Hepatocyte (in vitro differentiated cells): ENCODE results near the gene DLGAP5. TPM values are rescaled to one million over a fixed set of nuclear protein-coding genes. Genes with fewer than 3 reads are reported as not detected.

Experiments used
- DNase-seq: peaks from one replicate; pipeline ENCODE4 v3.0.0-alpha.2; 2016; ENCODE audit warnings: low spot score
- H2AFZ ChIP-seq: fragments of 200-600 bp; sonication (generic); 2 replicates; pipeline ENCODE4 v1.6.0; 2016; ENCODE audit warnings: antibody characterized with exemption, mild to moderate bottlenecking
- H3K27ac ChIP-seq: fragments of 200-600 bp; sonication (generic); 2 replicates; pipeline ENCODE4 v1.5.1; 2016; ENCODE audit warnings: mild to moderate bottlenecking
- H3K27me3 ChIP-seq: fragments of 200-600 bp; sonication (generic); 2 replicates; pipeline ENCODE4 v1.6.1; 2016
- H3K36me3 ChIP-seq: fragments of 200-600 bp; sonication (generic); replicated peaks from 2 replicates; pipeline ENCODE4 v1.5.1; 2016; ENCODE audit warnings: low read depth; ENCODE audit not compliant: insufficient read depth
- H3K4me1 ChIP-seq: fragments of 200-600 bp; sonication (generic); 2 replicates; pipeline ENCODE4 v1.5.1; 2016; ENCODE audit warnings: mild to moderate bottlenecking, moderate library complexity; ENCODE audit not compliant: insufficient read depth
- H3K4me2 ChIP-seq: fragments of 200-600 bp; sonication (generic); 2 replicates; pipeline ENCODE4 v1.6.0; 2016
- H3K4me3 ChIP-seq: fragments of 200-600 bp; sonication (generic); 2 replicates; pipeline ENCODE4 v1.5.1; 2016; ENCODE audit warnings: mild to moderate bottlenecking
- H3K79me2 ChIP-seq: fragments of 200-600 bp; sonication (generic); 2 replicates; pipeline ENCODE4 v1.6.0; 2017; ENCODE audit warnings: mild to moderate bottlenecking
- H3K9me2 ChIP-seq: fragments of 200-600 bp; sonication (generic); replicated peaks from 2 replicates; pipeline ENCODE4 v1.6.0; 2017; ENCODE audit warnings: mild to moderate bottlenecking; ENCODE audit not compliant: insufficient read depth
- H3K9me3 ChIP-seq: fragments of 200-600 bp; sonication (generic); 2 replicates; pipeline ENCODE4 v1.5.1; 2016; ENCODE audit warnings: low read depth, mild to moderate bottlenecking
- H4K20me1 ChIP-seq: fragments of 200-600 bp; sonication (generic); 2 replicates; pipeline ENCODE4 v1.6.0; 2016; ENCODE audit warnings: mild to moderate bottlenecking; ENCODE audit not compliant: insufficient read depth, poor library complexity, severe bottlenecking
- EZH2 ChIP-seq: fragments of 200-600 bp; sonication (generic); IDR thresholded peaks from 2 replicates; pipeline ENCODE4 v1.6.1; 2016; ENCODE audit warnings: antibody characterized with exemption, mild to moderate bottlenecking, borderline replicate concordance
- EZH2phosphoT487 ChIP-seq: fragments of 200-600 bp; sonication (generic); IDR thresholded peaks from one replicate; pipeline ENCODE4 v1.6.1; 2018; ENCODE audit warnings: antibody characterized with exemption, mild to moderate bottlenecking, low read depth, moderate library complexity; ENCODE audit not compliant: unreplicated experiment, severe bottlenecking
- WGBS: methylation state at CpG from one replicate; pipeline ENCODE4 v1.1.6; 2016; ENCODE audit warnings: low lambda C conversion rate; ENCODE audit errors: missing lambda C conversion rate; 5-methylcytosine and 5-hydroxymethylcytosine counted together
- polyA plus RNA-seq: library from polyadenylated mRNA; unstranded; fragments of >200 nt; fragmentation: Nextera tagmentation; extraction: Ambion mirVana; gene quantifications from 2 replicates; pipeline ENCODE4 v1.2.1, GENCODE V29; 2016
- total RNA-seq: library from RNA; depleted of rRNA; stranded (reverse); fragments of >200 nt; gene quantifications from 2 replicates; pipeline ENCODE4 v1.2.3, GENCODE V29; 2014
- TF ChIP-seq, protein P1 (sequence below): fragments of 200-600 bp; sonication (generic); IDR thresholded peaks from 2 replicates; pipeline ENCODE4 v1.5.1; 2016; ENCODE audit warnings: antibody characterized with exemption, mild to moderate bottlenecking; ENCODE audit not compliant: poor library complexity

The DLGAP5 gene
- total and polyA plus RNA-seq, 2 experiments from 2014 or later: 7.7 to 10.8 TPM

DNA sequence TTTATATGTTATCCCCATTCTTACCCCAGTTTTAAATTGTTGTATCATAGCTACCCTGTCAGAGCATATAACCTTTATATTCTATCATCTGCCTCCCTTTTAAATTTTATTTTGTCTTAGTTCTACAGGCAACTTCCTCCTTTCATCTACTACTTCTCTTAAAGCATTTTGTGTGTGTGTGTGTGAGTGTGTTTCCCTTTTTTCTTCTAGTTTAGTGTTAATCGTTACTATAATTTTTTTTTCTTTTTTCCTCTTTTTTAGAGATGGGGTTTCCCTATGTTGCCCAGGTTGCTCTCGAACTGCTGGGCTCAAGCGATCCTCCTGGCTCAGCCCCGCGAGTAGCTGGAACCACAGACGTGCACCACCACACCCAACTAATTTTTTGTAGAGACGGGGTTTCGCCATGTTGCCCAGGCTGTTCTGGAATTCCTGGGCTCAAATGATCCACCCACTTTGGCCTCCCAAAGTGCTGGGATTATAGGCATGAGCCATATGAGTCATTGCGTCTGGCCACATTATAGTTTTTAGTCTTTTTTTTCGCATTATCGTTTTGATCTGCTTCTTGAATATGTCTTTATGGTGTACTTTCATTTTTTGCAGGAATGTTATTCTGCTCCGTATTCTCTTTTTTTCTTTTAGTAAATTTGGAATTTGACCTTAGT is 46.8 kb upstream of the DLGAP5 start:
- WGBS: 88% methylated on average over 12 of the region's 12 CpGs
- Histone ChIP-seq H3K79me2 (no peaks in the 10 kb centered on the region), H3K27ac (no peak overlapping the region), H3K4me3 (no peak overlapping the region), H3K27me3 (peaks cover 27% of the 10 kb centered on the region), H3K36me3 (no peaks in the 10 kb centered on the region), H2AFZ (no peak overlapping the region), H4K20me1 (no peaks in the 10 kb centered on the region), H3K9me3 (no peaks in the 10 kb centered on the region), H3K4me1 (no peaks in the 10 kb centered on the region), H3K9me2 (no peaks in the 10 kb centered on the region), H3K4me2 (no peak overlapping the region)
- no peak for DNase-seq
- TF ChIP-seq EZH2 (no peak), EZH2phosphoT487 (no peak)
- TF ChIP-seq, protein P1, sequence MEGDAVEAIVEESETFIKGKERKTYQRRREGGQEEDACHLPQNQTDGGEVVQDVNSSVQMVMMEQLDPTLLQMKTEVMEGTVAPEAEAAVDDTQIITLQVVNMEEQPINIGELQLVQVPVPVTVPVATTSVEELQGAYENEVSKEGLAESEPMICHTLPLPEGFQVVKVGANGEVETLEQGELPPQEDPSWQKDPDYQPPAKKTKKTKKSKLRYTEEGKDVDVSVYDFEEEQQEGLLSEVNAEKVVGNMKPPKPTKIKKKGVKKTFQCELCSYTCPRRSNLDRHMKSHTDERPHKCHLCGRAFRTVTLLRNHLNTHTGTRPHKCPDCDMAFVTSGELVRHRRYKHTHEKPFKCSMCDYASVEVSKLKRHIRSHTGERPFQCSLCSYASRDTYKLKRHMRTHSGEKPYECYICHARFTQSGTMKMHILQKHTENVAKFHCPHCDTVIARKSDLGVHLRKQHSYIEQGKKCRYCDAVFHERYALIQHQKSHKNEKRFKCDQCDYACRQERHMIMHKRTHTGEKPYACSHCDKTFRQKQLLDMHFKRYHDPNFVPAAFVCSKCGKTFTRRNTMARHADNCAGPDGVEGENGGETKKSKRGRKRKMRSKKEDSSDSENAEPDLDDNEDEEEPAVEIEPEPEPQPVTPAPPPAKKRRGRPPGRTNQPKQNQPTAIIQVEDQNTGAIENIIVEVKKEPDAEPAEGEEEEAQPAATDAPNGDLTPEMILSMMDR: no peak

DNA sequence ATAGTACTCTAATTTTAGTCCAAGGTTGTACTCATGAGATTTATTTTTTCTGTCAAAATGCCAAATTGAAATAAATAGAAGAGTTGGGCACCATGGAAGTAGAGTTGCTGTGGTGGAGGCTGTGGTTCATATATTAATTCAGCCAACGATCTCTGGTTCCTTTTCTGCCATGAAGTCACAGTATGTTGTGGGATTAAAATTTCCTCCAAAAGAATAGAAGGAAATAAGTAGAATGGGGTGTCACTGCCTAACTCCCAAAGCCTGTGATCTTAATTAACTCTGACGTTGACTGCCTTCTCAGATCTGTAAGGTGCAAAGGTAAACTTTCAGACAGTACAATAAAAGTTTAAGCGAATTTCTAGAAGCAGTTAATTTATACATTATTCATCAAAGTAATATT is 42.2 kb upstream of the DLGAP5 start:
- Histone ChIP-seq H3K4me1 (no peaks in the 10 kb centered on the region), H2AFZ (no peak overlapping the region), H3K4me2 (no peak overlapping the region), H3K9me3 (no peaks in the 10 kb centered on the region), H4K20me1 (no peaks in the 10 kb centered on the region), H3K9me2 (no peaks in the 10 kb centered on the region), H3K79me2 (no peaks in the 10 kb centered on the region), H3K36me3 (no peaks in the 10 kb centered on the region), H3K4me3 (no peak overlapping the region), H3K27me3 (peaks cover 17% of the 10 kb centered on the region), H3K27ac (no peak overlapping the region)
- TF ChIP-seq EZH2phosphoT487 (no peak), EZH2 (no peak)
- TF ChIP-seq, protein P1: no peak
- 78% methylated on average over 3 of the region's 3 CpGs for WGBS
- DNase-seq: no peak

DNA sequence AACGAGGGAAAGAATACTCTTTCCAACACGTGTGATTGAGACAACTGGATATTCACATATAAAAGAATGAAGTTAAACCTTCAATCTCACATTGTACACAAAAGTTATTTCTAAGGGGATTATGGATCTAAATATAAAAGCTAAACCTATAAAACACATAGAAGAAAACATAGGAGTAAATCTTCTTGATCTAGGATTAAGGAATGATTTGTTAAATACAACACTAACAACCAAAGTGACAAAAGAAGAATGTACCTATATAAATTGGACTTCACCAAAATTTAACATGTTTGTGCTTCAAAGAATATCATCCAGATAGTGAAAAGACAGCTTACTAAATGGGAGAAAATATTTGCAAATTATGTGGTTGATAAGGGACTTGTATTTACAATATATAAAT is 36.9 kb upstream of the DLGAP5 start:
- peaks cover 5% of the 10 kb centered on the region for H3K27me3 ChIP-seq
- no peak overlapping the region for H3K4me2 ChIP-seq
- no peaks in the 10 kb centered on the region for H3K9me2 ChIP-seq
- no peaks in the 10 kb centered on the region for H3K36me3 ChIP-seq
- DNase-seq: no peak
- H4K20me1 ChIP-seq: no peaks in the 10 kb centered on the region
- no peaks in the 10 kb centered on the region for H3K9me3 ChIP-seq
- H2AFZ ChIP-seq: no peak overlapping the region
- WGBS: 92% methylated on average over 2 of the region's 2 CpGs
- H3K4me3 ChIP-seq: no peak overlapping the region
- no peaks in the 10 kb centered on the region for H3K4me1 ChIP-seq
- TF ChIP-seq, protein P1: no peak
- TF ChIP-seq EZH2: no peak
- TF ChIP-seq EZH2phosphoT487: no peak
- no peaks in the 10 kb centered on the region for H3K79me2 ChIP-seq
- H3K27ac ChIP-seq: no peak overlapping the region
